SIG-M5 treated with dmso at 0.1 percent for 504 hours (cell line): Measurements from ENCODE around the gene PDE10A.

Experiments used
- DNase-seq: peaks from one replicate; lab custom pipeline; 2025; ENCODE audit not compliant: unreplicated experiment; lab: John Stamatoyannopoulos, UW

Gene PDE10A

DNA sequence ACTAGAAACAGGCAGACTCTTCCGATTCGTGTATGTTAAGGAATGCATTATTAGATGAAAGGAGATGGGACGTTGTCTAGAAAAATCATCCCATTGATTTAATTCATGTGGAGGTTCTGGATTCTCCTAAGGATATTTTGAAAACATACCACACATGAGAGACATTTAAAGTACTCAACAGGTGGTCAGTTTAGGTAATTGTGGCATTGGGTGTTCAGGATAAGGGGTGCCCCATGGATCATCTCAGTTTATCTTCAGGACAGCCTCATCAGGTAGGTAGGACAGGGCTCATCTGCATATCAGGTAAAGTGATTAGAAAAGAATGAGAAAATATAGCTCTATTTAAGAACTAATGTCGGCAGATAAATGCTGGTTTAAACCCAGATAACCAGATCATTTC is 15.9 kb upstream of the PDE10A start:
- no peak for DNase-seq

DNA sequence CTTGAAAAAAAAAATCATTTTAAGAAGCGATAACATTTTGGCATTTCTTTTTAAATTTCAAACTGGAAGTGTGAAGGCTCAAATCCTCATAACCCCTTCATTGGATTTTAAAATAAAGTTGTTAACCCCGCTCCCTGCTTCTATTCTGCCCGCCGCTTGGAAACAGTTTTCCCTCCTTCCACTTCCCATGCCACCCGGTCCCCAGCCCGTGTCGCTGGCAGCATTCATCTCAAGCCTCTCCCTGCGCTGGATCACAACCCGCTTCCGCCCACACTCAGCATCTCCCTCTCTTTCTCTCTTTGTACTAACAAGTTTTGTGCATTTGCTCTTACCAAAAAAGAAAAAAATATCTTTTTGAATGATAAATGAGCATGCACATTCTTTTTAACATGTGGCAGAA is 15.4 kb upstream of the PDE10A start:
- no peak for DNase-seq

DNA sequence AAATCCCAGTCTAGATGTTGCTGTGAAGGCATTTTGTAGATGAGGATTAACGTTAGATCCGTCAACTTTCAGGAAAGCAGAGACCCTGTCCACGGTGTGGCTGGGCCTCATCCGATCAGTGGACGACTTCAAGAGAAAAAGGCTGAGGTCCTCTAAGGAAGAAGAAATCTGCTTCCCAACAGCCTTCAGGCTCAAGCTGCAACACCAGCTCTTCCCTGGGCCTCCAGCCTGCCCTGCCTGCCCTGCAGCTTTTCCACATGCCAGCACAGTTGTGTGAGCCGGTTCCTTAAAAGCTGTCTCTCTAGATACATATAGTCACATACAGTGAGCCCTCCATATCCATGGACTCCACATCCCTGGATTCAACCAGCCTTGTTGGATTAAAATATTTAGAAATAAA is 14.1 kb upstream of the PDE10A start:
- DNase-seq = no peak

DNA sequence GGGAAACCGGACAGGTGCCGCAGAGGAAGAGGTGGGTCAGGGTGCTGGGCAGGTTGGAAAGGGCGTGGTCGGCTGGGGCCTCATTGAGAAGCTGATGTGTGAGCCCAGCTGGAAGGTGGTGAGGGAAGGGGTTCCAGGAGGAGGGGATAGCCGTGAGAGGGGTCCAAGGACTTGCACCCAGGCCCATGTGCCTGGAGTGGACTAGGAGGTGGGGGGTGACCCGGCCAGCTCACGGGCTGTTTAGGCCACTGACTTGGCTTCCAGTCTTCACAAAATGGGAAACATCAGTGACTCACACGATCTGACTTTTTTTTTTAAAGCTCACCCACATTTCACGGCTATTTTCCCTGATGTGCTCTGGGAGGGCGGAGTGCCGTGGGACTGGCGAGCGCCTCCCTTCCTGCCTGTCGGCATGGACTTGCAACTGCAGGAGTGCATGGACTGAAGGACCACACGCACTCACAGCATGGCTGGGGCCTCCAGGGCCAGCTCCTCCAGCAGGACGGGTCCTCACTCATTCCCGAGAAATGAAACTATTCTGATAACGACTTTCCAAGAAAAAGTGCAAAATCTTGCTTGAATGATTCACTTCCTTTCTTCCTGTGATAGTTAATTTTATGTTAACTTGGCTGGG is 13.5 kb upstream of the PDE10A start:
- DNase-seq = no peak

DNA sequence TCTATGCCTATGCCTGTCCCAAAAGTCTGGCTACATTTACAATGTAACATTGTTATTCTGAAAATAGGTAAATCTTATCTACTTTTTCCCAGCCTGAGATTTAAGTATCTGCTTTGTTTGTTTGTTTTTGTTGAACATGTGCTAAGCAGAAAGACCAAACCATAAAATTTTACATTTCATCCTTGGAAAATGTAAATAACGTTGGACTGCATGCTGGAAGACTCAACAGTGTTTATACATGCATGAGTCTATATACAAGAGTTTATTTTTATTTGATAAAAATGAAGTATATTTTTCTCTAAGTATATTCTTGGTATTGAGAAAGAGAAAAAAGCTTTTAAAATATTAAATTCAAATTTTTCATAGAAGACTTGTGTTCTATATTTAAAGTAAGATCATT is 12.1 kb upstream of the PDE10A start:
- no peak for DNase-seq

DNA sequence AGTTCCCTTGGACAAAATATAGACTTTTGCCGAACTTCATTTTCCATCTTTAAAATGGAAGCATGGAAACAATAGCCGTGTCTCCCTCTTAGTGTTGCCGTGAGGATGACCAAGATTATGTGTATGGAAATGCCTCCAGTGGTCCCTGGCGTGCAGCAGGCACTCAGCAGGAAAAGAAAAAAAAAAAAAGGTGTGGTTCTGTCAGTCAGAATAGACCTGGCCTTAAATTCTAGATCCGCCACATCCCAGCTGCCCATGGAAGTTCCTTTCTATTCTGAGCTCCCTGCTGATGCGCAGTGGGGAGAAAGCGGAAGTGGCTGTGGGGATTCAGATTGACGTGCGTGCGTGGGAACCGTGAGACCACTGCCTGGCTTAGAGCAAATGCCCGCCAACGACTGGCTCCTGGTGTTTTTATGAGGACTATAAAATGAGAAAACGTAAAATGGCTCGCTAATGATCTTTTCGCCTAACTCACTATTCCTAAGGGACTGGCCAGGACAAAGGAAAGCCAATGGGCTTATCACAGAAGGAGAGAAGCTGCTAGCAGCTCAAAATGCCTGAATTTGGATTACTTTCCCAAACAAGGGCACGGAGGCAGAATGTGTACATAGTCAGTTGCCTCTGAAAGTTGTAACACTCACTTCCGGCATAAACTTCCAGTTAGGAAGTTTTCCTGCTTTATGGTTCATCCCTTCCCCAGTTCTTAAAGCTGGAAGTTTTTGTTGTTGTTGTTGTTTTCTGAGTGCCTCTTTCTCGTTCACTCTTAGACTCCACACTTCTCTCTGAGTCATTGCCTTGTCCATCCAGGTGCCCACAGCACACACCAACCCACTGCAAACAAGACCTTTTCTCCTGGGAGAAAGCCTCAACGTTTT is 11.4 kb upstream of the PDE10A start:
- DNase-seq = no peak

DNA sequence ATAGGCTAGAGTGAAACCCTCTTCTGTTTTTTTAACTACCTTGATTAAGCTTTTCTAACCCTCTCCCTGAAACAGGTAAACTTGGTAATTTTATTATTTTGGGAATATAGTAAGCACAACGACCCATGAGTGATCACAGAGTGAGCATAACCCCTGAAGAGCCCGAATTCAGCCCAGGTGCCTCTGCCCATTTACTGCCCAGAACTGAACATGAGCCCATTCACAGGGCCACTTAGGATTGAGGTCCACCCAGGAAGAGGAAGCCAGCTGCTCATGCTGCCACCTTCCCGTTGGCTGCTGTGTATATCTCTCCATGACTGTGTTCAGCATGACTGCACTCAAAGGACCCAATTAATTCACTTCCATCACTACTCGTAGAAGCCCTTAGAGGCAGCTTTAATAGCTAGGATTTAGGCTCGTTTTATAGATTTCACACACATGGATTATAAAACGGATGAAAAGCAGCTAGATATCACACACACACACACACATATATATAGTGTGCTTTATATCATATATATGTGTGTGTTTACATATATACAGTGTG is 8.3 kb upstream of the PDE10A start:
- DNase-seq = no peak

DNA sequence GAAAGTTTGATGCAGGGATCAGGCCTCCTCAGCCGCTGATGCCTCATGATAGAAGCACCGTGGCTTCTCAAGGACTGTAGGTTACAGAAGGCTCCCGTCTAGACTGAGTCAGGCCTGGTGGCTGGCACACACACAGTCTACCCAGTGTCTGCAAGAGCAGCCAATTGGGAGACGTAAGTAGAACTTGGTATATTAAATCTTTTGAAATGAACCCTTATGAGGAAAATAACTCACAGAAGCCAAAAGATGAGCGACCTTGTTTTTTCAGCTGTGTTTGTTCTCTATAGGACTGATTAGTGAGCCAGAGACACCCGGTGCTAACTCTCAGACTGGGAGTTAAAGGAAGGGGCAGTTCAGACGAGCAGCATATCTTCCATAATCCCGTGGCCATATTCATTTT is 5.9 kb upstream of the PDE10A start:
- no peak for DNase-seq

DNA sequence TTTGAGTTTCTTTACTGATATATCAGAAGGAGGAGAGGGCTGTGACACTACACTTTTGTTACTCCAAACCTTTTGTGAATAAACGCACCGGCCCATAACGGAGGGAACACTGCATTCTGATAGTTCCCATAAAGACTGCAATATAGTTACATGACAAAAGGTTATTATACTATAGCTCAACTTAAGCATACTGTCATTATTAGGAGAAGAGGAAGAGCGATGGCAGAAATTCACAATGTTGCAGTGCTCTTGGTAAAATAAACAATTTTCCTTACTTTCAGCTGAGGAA is 2.3 kb upstream of the PDE10A start:
- DNase-seq = no peak

DNA sequence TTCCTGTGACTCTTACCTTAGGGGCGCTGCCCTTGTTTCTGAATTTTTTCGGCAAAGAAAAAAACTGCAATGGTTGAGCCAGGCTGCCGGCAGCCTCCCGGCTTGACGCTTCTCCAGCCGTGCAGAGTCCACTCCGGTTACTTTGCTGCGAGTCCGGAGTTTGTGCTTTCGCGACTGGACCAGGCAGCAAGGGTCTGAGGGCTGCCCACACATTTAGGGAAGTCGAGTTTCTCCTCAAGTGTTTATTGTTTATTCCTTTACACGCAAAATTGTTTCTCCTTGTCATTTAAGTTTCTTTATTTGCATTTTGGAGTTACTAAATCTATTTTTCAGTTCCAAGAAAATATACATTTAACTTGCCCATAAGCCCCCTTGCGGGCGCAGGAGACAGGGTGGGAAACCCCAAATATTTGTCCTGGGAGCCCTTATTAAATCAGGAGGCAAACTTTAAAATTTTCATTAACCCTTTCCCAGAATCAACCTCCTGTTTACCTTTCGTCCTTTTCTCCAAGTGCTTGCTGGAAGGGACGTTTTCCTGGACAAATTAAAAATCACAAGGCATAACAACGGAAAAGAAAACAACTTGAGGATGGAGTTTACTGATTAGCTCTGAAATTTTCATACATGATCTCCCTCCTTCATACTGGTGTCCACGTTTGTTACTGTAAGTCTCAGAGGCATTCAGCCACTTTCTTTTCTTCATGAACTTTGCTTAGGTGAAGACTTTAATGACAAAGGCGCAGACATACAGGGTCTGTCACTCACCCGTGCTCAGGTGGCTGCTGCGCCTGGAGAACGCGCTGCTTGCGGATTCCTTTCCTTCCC is 1.7 kb upstream of the PDE10A start:
- no peak for DNase-seq

DNA sequence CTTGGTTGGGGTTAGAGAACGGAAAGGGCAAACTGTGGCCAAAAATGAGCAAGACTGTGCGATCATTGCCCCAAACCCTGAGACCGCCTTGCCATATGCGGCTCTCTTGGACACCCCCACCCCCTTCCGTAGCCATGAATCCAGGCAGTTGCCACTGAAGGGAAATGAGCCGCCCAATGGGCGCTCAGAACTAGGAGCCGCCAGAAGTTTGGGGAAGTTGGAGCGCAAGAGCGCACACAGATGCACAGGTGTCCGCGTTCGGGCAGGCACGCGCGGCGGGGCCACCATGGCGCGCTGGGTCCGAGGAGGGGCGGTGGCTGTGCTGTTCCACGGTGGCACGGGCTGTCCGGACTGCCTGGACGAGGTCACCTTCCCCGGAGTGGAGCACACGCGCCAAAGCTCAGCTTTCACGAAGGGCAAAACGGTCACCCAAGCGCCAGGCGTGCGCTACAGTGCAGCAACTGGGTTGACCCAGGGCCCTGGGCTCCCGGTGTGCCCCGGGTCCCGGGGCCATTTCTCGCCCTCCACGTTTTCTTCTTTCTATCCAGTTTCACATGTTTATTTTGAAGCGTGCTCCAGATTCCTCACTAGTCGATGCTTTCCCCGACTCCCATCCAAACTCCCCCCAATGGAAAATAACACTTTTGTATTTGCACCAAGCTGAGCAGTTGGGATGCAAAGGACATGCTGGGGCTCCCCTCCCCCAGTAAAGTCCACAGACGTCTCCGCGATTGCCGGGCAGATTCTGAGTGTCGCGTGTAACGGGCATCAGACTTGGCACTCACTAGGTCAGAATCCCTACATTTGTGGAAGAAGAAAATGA is 906 bp upstream of the PDE10A start:
- no peak for DNase-seq

DNA sequence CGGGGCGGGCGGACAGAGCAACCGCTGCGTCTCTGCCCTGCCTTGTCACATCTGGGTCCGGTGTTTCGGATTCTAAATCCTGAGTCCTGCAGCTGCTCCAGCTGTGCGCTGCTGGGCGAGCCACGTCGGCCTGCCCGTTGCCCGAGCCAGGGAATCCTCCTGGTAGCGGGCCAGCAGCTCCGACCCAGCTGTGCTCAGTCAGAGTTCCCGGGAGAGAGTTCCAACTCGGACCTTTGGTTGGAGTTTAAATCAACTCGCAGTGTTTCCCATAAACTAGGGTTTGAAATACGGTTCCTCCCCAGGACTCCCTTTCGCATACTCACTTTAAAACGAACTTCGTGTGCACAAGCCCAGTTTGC is 315 bp upstream of the PDE10A start:
- DNase-seq = no peak

DNA sequence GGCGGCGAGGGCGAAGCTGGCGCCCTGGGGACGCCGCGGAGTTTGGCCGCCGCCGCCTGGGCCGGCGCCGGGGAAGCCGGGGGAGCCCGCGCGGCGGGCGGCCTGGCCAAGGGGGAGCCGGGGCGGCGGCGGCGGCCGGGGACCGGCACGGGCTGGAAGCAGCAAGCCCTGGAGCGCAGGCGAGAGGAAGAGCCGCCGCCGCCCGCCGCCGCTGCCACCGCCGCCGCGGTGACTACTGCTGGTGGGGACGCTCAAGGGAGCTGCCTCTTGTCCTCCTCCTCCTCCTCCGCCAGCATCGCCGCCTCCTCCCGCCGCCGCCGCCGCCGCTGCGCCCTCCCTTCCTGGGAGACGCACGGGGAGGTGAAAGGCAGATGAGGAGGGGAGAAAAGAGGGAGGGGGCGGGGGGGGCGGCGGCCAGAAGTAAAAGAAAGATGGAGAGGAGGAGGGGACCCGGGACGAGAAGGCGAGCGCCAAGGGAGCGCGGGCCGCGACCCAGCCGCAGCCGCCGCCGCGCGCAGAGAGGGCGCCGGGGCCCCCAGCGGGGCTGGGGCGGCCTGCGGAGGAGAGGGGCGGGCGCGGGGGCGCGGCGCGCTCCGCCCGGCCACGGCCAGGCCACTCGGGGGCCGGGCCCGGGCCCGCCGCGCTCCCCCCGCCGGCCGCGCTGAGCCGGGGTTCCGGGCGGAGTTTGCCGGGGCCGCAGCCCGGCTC is 846 bp downstream of the PDE10A start:
- no peak for DNase-seq

DNA sequence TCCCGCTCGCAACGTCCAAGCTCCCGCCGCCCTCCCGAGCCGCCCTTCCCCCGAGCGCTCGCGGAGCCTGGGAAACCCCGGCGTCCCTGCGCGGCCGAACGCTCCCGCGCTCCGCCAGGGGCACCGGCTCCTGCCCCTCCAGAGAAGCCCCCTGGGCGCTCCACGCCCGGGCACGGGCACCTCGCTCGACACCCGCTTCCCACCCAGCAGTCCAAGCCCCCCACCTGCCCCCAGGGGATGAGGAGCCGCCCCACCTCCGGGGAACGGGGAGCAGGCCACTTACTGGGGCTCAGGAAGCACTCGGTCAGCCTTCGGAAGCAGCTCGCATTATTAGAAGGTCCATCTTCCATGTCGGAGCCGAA is 1.4 kb downstream of the PDE10A start:
- DNase-seq = no peak

DNA sequence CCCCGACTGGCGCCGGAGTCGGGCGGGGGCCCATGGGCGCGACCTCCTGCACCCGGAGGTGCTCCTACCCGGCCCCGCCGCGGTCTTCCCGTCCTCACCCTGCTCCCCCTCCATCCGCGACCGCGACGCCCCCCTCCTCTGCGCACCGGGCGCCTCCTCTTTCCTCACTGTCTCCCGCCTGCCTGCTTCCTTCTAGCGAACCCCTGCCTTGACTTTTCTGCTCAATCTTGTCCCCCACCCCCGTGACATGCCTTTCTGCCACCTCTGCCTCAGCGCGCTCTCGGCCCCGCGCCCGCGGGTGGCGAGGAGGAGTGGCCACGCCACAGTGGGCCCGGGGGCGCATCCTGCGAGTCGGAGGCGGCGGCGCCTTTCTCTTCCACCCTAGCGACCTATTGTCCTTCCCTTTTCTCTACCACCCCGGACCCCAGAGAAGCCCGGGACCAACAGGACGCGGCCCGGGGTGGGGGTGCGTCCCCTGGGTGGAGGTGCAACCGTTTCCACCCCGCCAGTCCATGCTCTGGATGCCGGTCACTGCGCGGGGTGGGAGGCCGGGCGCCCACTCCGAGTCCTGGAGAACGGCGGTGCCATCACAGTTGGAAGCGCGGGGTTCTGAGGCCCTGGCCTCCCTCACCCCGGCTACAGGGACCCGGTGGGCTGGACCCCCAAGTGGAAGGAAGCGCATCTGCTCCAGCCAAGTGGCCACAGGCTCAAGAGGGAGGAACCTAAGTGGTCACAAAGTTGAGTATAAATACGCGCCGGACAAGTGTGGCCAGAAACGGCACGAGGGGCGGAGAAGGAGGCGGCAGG is 2.0 kb downstream of the PDE10A start:
- DNase-seq = no peak

DNA sequence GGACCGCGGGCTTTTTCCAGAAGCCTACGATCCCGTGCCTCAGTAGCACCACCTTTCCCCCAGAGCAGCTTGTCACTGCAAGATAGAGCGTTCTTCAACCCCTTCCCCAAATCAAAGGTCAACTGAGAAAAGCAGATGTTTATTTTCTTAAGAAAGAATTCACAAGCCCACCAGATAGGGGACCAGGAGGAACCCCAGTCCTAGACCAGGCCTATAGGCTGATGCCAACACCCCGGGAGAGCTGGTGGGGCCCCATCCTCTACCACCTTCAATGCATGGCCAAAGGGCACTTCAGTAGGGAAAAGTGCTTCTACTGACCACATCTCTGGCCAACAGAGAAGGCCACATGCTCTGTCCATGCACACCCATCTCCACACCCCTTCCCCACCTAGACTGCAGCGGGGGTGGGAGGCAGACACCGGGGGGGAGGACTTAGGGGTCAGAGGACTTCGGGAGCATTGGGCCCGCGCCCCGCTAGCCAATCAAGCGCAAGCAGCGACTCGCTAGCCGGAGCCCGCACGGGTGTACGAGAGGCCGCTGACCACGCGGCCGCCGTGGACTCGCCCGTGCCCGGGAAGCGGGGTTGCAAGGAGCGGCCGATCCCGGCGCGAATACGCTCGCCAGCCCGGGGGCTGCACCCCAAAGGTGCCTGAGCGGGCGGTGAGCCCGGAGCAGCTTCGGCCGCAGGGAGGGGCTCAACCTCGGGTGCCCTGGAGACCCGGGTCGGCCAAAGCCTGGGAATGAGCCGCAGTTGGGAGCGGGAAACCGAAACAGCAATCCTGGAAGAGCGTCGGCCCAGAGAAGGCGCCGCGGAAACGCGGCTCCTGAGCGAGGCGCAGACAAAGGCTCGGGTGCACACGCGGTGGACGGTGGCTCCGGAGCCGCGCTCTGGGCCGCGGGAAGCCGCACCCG is 2.8 kb downstream of the PDE10A start:
- no peak for DNase-seq

DNA sequence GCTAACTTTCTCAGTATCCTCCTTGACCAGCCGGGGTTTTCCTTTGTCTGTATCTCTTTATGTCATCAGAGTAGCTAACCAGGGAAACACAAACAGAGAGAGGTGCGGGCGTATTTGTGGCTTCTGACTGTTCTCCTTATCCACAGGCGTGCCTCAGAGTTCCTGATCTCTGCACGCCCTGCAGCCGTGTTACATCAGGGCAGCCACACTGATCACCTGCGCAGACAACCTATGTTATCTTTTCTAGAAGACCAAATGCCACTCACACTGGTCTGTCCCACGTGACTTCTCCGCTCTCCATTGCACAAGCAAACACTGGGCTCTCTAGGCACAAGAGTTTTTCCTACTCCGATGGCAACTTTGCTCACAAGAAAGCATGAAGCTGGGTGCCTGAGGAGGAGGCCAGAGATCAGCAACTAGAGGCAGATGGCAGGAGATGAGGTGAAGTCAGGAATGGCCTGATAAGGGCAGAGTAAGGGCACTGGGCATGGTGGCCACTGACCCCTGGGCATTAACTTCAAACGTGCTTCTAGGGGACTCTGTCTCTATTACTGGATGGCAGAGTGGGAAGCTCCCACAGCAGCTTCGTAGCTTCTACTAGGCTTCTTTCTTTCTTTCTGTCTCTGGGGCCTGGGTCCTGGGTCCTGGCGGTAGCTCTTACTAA is 4.5 kb downstream of the PDE10A start:
- no peak for DNase-seq

DNA sequence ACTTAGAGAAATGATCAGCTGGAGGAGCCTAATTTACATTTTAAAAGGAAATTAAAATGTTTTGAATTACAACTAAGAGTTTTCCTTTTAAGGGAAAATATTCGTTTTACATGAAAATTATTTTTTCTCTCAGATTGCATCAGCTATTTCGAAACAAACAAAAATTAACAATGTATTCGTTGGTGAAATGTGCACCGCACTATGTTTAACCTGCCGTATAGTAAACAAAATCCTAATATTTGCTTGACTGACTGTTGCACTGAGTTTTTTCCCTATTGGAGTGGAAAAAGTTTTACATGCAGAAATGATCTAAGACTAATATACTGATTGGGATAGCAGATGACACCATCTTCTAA is 5.7 kb downstream of the PDE10A start:
- DNase-seq = no peak
